ENCODE data around the gene WNK2.

Gene WNK2

DNA sequence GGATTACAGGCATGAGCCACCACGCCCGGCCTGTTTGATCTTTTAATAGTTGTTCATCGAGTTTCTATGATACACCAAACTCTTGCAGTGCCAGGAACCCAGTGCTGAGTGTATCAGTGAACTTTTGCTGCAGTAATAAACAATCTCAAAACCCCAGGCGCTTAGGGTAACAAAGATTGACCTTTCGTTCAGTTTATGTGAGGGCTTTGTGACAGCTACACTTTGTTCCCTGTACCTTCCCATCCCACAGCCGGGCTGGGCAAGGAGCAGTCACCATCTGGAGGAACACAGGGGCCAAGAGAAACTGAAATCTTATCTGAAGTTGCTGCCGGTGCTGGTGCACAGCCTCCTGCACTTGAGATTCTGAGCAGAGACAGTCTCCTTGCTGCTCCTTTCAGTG is 17.2 kb upstream of the WNK2 start:
- TF ChIP-seq, protein P1, sequence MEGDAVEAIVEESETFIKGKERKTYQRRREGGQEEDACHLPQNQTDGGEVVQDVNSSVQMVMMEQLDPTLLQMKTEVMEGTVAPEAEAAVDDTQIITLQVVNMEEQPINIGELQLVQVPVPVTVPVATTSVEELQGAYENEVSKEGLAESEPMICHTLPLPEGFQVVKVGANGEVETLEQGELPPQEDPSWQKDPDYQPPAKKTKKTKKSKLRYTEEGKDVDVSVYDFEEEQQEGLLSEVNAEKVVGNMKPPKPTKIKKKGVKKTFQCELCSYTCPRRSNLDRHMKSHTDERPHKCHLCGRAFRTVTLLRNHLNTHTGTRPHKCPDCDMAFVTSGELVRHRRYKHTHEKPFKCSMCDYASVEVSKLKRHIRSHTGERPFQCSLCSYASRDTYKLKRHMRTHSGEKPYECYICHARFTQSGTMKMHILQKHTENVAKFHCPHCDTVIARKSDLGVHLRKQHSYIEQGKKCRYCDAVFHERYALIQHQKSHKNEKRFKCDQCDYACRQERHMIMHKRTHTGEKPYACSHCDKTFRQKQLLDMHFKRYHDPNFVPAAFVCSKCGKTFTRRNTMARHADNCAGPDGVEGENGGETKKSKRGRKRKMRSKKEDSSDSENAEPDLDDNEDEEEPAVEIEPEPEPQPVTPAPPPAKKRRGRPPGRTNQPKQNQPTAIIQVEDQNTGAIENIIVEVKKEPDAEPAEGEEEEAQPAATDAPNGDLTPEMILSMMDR (conservative IDR thresholded peaks at IDR 0.05; ENCODE audit: low read length): no peak
- no peak for DNase-seq (ENCODE audit: low read depth)
- no peak overlapping the region for H3K4me3 ChIP-seq (ENCODE audit: low read length)

DNA sequence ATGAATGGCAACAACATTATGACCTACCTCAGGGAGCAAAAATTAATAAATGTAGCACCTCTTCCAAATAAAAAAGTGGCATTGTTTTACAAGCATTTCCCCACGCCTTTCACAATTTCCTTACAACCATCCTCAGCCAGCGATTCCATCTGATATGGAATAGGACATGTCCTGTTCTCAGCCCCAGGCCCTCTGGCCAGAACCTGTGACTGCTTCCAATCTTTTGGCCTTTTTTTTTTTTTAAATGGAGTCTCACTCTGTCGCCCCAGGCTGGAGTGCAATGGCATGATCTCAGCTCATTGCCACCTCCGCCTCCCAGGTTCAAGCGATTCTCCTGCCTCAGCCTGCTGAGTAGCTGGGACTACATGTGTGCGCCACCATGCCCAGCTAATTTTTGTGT is 16.8 kb upstream of the WNK2 start:
- DNase-seq (ENCODE audit: low read depth): no peak
- TF ChIP-seq, protein P1 (conservative IDR thresholded peaks at IDR 0.05; ENCODE audit: low read length): no peak
- no peak overlapping the region for H3K4me3 ChIP-seq (ENCODE audit: low read length)

DNA sequence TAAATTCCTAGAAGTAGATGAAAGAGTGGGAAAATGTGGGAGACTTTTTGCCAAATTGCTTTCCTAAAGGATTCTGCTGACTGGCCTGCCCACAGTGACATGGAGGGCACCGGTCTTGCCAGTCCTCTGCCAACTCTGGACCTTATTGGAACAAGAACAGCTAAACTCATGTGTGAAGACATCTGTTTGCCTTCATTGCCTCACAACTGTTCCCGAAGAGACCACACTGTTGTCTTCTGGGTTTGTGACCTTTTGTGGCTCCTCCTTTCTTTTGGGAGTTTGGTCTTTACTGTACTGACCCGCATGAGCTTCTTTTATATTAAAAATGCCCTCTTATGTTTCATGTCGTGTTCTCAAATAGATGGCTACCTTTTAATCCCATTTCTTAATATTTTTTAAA is 16.1 kb upstream of the WNK2 start:
- TF ChIP-seq, protein P1 (conservative IDR thresholded peaks at IDR 0.05; ENCODE audit: low read length): no peak
- no peak overlapping the region for H3K4me3 ChIP-seq (ENCODE audit: low read length)

DNA sequence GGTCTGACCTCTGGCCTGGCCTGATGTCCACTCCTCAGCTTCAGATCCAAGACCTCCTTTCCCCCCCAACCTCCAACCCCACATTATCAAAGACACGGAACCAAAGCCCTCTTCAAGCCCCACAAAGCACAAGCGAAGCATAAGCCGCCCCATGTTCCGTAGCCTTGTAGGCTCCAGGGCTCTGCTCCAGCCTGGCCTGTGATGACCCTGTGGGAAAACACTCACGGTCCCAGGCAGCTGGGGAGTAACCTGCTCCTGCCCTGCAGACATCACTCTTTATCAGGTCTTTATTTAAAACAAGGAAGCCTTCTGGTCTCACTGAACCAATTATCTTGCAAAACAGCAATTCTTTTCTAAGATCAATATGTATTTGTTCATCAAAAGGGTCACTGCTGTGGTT is 15.4 kb upstream of the WNK2 start:
- no peak overlapping the region for H3K4me3 ChIP-seq (ENCODE audit: low read length)
- DNase-seq (ENCODE audit: low read depth): no peak
- TF ChIP-seq, protein P1 (conservative IDR thresholded peaks at IDR 0.05; ENCODE audit: low read length): no peak

More for the DNA sequence above, 16.1 kb upstream of the WNK2 start:
- DNase-seq (ENCODE audit: low read depth): no peak

DNA sequence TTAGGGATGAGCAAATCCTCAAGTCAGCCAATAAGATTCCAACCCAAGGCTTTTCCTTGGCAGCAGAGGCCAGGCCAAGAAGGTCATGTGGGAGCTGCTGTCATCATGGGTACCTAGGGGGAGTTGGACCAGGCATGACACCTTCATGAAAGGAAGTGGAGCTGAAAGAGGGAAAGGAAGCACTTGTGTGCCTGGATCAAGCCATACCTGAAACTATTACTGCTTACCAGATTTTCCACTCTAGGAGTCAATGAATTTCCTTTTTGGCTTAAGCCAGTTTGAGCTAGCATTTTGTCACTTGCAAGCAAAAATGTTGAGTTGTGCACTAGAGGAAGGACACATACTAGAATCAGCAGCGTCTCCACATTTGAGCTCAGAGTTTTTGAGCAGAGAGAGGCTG is 14.5 kb upstream of the WNK2 start:
- TF ChIP-seq, protein P1 (conservative IDR thresholded peaks at IDR 0.05; ENCODE audit: low read length): no peak
- H3K4me3 ChIP-seq (ENCODE audit: low read length): no peak overlapping the region
- no peak for DNase-seq (ENCODE audit: low read depth)

DNA sequence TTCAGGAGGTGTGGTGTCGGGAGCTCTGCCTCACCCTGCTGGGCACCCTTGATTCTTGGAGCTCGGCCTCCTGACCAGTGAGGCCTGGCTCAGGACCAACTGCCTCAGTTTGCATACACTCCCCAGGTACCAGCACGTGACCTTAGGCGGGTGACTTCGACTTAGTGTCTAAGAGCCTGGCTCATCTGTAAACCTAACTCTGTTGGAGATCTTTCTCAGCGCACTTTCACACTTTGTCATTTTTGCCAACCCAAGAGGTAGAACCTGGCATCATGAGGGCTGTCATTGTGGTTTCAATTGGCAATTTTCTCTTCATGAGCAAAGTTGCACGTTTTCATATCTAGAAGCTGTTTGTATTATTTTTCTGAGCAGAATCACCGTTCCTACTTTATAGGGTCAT is 13.4 kb upstream of the WNK2 start:
- no peak for DNase-seq (ENCODE audit: low read depth)
- H3K4me3 ChIP-seq (ENCODE audit: low read length): no peak overlapping the region
- TF ChIP-seq, protein P1 (conservative IDR thresholded peaks at IDR 0.05; ENCODE audit: low read length): no peak

DNA sequence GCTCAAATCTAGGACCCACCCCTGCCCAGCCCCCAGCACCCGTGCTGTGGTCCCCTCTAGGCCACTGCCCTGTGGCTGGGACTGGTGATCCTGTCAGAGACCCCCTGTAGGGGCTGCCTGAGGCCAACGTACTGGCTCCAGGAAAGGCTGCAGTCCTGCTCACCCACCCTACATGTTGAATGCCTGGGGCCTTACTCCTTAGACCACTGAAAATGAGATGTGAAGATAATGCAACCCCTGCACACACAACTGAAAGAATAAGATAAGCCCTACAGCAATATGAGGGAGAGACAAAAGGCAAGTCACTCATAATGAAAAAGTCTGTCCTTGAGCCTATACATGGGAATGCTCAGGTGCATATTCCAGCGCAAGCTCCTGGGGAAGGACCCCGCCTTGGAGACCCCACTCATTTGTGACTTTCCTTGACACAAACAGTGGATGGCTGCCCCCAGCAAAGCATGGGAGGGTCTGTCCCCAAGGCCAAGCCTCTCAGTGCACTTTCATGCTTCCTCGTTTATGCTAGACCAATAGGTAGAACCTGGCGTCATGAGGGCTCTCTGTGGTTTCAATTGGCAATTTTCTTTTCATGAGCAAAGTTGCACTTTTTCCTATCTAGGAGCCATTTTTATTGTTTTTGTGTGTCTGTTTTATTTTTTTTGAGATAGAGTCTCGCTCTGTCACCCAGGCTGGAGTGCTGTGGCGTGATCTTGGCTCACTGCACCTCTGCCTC is 12.5 kb upstream of the WNK2 start:
- H3K4me3 ChIP-seq (ENCODE audit: low read length): no peak overlapping the region
- DNase-seq (ENCODE audit: low read depth): no peak

More for the DNA sequence above, 12.5 kb upstream of the WNK2 start:
- TF ChIP-seq, protein P1 (conservative IDR thresholded peaks at IDR 0.05; ENCODE audit: low read length): no peak

Data from AG10803 (cell line).